Activated CD4-positive, alpha-beta T cell treated with anti-CD3 and anti-CD28 coated beads, Interleukin-10, Interleukin-2, amounts not matched to agents 100 ng/mL and 50 ng/mL, durations not matched to agents 16 hours and 8 hours (primary cell): ENCODE results near the gene CACNA1C.

Source experiments
- DNase-seq: peaks from one replicate; pipeline ENCODE4 v3.0.0-alpha.2; 2020

Gene CACNA1C

DNA sequence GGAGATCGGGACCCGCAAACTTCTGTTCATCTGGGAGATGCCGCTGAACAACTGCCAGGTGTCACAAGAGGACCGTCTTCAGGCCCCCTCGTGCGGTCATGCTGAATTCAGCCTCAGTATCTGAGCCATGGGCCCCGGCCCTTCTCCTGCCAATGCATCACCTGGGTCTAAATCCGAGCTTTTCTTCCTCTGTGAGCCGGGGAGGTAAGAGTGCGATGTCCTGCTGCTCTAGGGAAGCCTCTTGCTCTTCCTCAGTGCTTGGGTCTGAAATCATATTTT, 586.2 kb downstream of the CACNA1C start:
- DNase-seq, result no peak

- DNase-seq, result no peak
Observed at GRCh38 chr12:2640281-2640680, 587.5 kb downstream of the CACNA1C start.

DNA sequence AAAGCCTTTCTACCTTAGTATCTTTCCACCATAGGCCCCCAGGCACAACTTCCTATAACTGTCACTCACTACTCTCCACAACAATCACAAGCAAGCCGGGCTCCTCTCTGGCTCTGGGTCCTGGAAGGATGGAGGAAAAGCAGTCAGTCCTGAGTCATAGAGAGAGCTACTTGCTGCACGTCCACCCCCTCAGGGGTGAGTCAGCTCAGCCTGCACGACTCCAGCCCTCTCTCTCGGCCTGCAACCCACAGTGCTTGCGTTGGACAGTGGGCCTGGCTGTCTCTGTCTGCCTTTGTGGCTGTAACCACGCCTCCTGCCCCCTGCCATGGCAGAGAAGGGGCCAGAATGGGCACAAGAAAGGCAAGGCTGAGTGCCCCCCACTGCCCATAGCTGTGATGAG, 587.9 kb downstream of the CACNA1C start:
- DNase-seq, result peak; percentile 49

DNA sequence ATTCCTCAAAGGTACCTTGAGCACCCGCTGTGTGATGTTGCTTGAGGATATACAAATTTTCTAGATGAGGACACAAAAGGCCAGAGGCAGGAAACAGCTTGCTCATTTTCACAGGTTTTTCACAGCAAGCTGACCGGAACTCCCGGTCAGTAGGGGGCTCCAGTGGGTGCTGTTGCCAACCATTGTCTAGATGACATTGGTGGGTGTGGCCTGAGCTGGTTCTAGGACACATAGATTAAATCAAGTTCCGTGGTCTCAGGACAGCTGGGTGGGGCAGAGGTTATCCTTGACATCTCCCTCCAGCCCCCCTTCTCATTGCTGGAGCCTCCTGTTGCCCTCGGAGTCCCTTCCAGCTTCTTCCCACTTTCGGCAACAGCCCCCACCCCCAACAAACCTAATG, 588.4 kb downstream of the CACNA1C start:
- peak; percentile 31 for DNase-seq

- DNase-seq, result no peak
Observed at GRCh38 chr12:2641761-2642160, 589.0 kb downstream of the CACNA1C start.

GRCh38 chr12:2642176-2642892, 589.5 kb downstream of the CACNA1C start:
- DNase-seq, result peak; percentile 7

DNA sequence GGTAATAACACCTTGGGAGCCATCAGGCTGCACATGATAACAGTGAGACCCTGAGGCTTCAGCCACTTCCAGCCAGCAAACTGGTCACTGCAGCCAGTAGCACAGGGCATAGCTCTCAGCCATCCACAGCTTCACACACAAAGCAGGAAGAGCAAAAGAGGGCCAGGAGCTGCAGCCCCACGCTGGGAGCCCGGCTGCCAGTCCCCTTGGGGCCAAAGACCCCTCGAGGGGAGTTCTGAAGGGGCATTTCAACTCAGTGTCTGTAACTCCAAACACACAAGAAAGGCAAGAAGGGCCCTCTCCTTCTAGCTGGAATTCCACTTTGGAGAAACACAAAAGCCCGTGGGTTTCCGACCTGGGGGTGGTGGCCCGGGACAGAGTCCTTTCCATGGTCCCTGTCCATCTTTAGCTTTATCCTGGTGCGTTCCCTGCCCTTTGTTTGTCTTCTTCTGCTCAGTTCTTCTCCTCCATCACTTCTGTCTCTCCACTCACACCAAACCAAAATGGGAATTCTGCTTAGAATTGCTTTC, 590.2 kb downstream of the CACNA1C start:
- DNase-seq, result no peak

GRCh38 chr12:2643576-2644135, 590.9 kb downstream of the CACNA1C start:
- DNase-seq, result no peak

DNA sequence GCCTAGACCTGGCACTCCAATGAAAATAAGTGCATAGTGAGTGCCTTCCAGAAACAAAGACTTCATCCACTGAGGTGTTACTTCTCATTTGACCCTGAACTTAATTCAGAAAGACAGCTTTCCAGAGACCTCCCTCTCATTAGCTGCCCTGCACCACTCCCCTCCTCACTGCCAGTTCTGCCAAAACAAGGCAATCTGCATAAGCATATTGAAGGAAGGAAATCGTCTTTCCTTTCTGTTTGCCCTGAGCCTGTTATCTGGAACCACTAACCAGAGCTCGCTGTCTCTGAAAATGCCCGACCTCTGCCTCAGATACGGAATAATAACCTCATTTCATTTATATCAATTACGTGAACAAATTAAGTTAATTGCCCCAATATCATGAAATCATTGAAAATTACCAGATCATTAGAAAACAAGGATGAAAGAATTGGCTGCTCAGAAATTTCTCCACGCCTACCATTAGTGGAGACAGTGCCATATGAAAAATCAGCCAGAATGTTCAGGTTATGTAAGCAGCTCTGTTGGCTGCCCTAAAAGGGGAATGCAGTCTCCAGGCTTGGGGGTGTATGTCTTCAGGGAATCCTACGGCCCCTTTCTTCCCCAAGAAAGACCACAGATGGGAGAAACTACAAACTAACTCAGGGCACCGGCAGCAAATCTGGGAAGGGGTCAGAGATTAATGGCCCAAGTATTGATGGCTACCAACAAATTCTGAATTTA, 592.1 kb downstream of the CACNA1C start:
- DNase-seq, result no peak

GRCh38 chr12:2645460-2645859, 592.7 kb downstream of the CACNA1C start:
- no peak for DNase-seq

- DNase-seq, result no peak
Observed at GRCh38 chr12:2646341-2646740, 593.6 kb downstream of the CACNA1C start.

GRCh38 chr12:2647186-2647585, 594.4 kb downstream of the CACNA1C start:
- no peak for DNase-seq

- DNase-seq, result no peak
Observed at GRCh38 chr12:2648406-2648805, 595.6 kb downstream of the CACNA1C start.

DNA sequence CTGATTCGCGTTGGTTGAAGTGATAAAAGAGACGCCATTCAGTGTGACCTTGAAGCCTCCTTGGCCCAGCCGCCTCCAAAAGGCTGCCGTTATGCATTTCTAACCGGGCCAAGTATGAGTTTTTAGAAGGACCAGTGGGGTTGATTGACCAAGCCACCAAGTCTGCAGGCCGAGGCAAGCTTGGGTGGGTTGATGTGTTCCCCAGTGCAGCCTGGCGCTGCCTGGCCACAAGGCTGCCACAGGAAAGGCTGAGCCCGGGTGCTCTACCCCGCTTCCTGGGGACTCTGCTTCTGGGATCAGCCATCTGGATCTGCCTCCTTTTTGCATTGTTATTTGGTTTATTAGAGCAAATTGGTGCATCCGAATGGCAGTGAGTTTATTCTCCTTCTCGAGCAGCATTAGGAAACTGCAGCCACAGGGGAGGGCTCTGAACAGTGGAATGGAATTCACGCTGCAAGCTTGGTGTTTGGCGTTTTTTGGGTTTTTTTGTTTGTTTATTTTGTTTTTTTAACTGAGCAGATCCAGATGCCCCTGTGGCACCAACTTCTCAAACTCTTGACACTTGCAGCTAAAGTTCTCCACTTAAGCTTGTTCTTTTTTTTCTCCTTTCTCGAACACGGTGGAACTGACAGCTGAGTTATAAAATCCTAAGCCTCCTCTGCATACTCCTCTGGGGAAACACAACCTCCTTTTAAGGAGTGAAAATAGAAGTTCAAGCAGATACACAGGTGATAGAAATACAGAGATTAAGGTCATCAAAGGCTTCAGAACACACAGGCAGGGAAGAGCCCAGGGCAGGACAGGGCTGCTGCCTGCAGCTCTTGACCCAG, 596.6 kb downstream of the CACNA1C start:
- no peak for DNase-seq

- DNase-seq, result no peak
Observed at GRCh38 chr12:2650261-2651067, 597.7 kb downstream of the CACNA1C start.

DNA sequence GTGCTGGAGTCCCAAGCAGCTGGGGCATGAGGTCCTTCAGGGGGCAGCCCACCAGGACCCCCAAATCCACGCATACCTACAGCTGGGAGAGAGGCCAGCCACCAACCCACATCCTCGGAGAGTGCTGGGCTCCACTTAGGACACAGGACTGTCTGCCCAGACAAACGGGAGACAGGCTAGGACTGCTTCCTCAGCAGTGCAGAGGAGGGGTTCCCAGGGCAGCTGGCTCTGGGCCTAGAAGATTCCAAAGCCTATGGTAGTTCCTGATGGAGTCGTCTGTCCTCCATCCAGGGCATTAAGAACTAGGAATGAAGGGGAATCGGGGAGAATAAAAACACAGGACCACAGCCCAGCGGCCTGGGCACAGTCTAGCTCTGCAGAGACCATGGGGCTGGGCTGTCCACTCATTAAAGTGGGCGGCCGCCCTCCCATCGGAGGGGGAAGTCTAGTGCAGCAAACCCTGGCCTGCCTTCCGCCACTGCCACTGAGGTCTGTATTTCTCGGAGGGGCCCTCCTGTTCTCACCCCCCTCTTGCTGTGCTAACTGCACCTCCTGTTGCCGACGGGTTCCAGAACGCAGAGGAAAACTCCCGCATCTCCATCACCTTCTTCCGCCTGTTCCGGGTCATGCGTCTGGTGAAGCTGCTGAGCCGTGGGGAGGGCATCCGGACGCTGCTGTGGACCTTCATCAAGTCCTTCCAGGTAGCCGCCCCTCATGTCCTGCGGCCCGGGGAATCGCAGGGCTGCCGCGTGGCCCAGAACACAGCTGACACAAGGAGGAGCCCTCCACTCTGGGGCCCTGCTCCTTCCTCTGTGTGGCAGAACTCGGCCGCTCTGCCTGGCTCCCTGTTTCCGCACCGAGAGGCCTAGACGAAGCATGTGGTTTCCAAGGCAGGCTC, 598.5 kb downstream of the CACNA1C start:
- no peak for DNase-seq

GRCh38 chr12:2652011-2652400, 599.2 kb downstream of the CACNA1C start:
- DNase-seq, result no peak

GRCh38 chr12:2652401-2653081, 599.8 kb downstream of the CACNA1C start:
- no peak for DNase-seq

GRCh38 chr12:2653461-2653965, 600.7 kb downstream of the CACNA1C start:
- no peak for DNase-seq

DNA sequence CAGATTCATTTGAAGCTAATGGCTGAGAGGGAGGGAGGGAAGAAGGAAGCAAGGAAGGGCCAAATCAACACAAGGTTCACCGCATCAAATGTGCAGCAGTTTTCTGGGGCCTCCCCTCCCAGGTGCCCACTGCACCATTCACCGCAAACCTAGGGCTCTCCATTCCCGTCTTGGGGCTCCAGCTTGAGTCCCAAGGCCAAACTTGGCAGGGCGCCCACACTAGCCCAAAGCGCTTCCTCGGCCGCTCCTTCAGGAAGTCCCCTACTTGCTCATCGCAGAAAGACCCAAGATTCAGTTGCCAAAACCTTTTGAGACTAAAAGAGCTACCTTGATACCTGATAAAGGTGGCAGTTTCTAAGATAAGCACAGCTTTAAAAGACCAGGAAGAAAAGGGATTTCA, 601.5 kb downstream of the CACNA1C start:
- DNase-seq, result no peak

- no peak for DNase-seq
Observed at GRCh38 chr12:2654741-2655140, 602.0 kb downstream of the CACNA1C start.
